Esophagus muscularis mucosa (tissue), 4 donors: Measurements from ENCODE around the gene ABHD17A. TPM values are rescaled to one million over a fixed set of nuclear protein-coding genes. Genes with fewer than 3 reads are reported as not detected.

ENCODE experiments used
- DNase-seq: peaks from one replicate; pipeline ENCODE4 v3.0.0-alpha.2; 2017; ENCODE audit errors: extremely low spot score
- H3K27ac ChIP-seq, 4 donors: fragments of 200-600 bp; sonication (generic); replicated peaks in 1 of 4; 1 replicate in 3 of 4; 2 replicates in 1 of 4; pipeline ENCODE4 v1.5.1; 2016 to 2019; ENCODE audit warnings: mild to moderate bottlenecking in 1 of 4
- H3K27me3 ChIP-seq, 4 donors: fragments of 200-600 bp; sonication (generic); one replicate each; pipeline versions ENCODE4 v1.5.1 to v1.6.0; 2016 to 2019
- H3K36me3 ChIP-seq, 4 donors: fragments of 200-600 bp; sonication (generic); one replicate each; pipeline ENCODE4 v1.5.1; 2016 to 2019
- H3K4me1 ChIP-seq, 4 donors: fragments of 200-600 bp; sonication (generic); one replicate each; pipeline ENCODE4 v1.5.1; 2016 to 2019
- H3K4me3 ChIP-seq, 4 donors: fragments of 200-600 bp; sonication (generic); 1 replicate in 2 of 4; 2 replicates in 2 of 4; pipeline ENCODE4 v1.5.1; 2016 to 2019; ENCODE audit warnings: mild to moderate bottlenecking in 4 of 4, moderate library complexity in 1 of 4
- H3K9me3 ChIP-seq, 4 donors: fragments of 200-600 bp; sonication (generic); 1 replicate in 3 of 4; 2 replicates in 1 of 4; pipeline ENCODE4 v1.5.1; 2016 to 2019
- EP300 ChIP-seq: sonication (generic); formaldehyde crosslinking; IDR thresholded peaks from one replicate; pipeline ENCODE4 v1.6.1; 2017; ENCODE audit warnings: antibody characterized with exemption
- POLR2A ChIP-seq: fragments of 450-650 bp; IDR thresholded peaks from one replicate; pipeline ENCODE4 v1.6.1; 2017; ENCODE audit warnings: antibody characterized with exemption, moderate library complexity, mild to moderate bottlenecking, low read depth
- POLR2AphosphoS5 ChIP-seq, 2 donors: sonication (generic); formaldehyde crosslinking; IDR thresholded peaks; one replicate each; pipeline ENCODE4 v1.6.1; 2017; ENCODE audit warnings: antibody characterized with exemption in 2 of 2
- WGBS: methylation state at CpG from one replicate; pipeline ENCODE4 v1.1.5; 2018; 5-methylcytosine and 5-hydroxymethylcytosine counted together
- intact Hi-C: fragments of 100-400 bp; cut with DNase I; formaldehyde crosslinking; loops from one replicate; pipeline ENCODE4 v1.15.1; 2023
- total RNA-seq, 4 donors: library from RNA; depleted of rRNA; stranded (reverse); fragments of >200 nt; gene quantifications; one replicate each; pipeline versions ENCODE4 v1.1.0 to v1.2.1, GENCODE V29; 2016
- TF ChIP-seq, protein P1 (sequence below), 3 experiments: fragments of 200-600 bp in 2 of 3; fragments of 450-650 bp in 1 of 3; sonication (generic) in 2 of 3; IDR thresholded peaks; one replicate each; pipeline ENCODE4 v1.5.1; 2017 to 2019; ENCODE audit warnings: antibody characterized with exemption in 3 of 3, mild to moderate bottlenecking in 2 of 3, moderate library complexity in 1 of 3

Gene ABHD17A
- total RNA-seq, 4 donors from 2014 or later, result 89.7 to 125 (median 102) TPM

DNA sequence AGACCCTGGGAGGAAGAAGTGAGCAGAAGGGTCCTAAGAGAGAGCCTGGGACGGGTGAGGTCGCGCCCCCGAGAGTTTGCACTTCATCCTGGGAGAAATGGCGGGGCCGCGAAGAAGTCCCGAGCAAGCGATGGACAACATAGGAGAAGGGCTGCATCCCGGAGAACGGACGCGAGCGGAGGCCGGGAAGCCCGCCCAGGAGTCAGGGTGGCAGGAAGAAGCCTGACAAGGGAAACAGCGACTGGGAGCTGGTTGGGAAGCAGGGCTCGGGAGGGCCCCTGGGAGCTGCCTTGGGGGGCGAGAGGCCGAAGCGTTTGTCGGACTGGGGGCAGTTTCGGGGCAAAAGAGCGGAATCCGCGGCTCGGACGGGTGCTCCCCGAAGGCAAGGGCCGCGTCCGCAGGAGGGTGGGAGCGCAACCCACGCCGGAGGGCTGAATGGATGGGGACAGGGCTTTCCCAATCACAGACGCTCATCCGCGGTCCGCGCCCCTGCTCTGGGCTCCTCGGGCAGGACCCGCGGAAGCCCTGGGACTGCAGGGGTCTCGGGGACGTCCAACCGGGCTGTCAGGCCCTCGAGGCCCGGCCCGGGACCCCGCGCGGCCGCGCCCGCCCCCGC lies 469 bp downstream of the ABHD17A start:
- peak overlapping the region; percentile 75 to 91 (median 86) for H3K27ac ChIP-seq
- H3K27me3 ChIP-seq, result no peaks in the 10 kb centered on the region
- no peak for TF ChIP-seq EP300
- TF ChIP-seq POLR2AphosphoS5 (IDR thresholded peaks at IDR 0.05), result no peak
- TF ChIP-seq, protein P1, sequence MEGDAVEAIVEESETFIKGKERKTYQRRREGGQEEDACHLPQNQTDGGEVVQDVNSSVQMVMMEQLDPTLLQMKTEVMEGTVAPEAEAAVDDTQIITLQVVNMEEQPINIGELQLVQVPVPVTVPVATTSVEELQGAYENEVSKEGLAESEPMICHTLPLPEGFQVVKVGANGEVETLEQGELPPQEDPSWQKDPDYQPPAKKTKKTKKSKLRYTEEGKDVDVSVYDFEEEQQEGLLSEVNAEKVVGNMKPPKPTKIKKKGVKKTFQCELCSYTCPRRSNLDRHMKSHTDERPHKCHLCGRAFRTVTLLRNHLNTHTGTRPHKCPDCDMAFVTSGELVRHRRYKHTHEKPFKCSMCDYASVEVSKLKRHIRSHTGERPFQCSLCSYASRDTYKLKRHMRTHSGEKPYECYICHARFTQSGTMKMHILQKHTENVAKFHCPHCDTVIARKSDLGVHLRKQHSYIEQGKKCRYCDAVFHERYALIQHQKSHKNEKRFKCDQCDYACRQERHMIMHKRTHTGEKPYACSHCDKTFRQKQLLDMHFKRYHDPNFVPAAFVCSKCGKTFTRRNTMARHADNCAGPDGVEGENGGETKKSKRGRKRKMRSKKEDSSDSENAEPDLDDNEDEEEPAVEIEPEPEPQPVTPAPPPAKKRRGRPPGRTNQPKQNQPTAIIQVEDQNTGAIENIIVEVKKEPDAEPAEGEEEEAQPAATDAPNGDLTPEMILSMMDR (IDR thresholded peaks at IDR 0.05), result no peak
- TF ChIP-seq POLR2A, result no peak
- intact Hi-C loops, result no loop called here
- no peaks in the 10 kb centered on the region for H3K9me3 ChIP-seq
- H3K4me1 ChIP-seq, result peaks cover 40 to 57% (median 51%) of the 10 kb centered on the region in 4 donors
- no peak for DNase-seq
- peaks cover 0 to 16% (median 10%) of the 10 kb centered on the region in 4 donors for H3K36me3 ChIP-seq
- WGBS, result under 1% methylated on average over 26 of the region's 56 CpGs
- peak overlapping the region; percentile 65 to 88 (median 72) for H3K4me3 ChIP-seq

DNA sequence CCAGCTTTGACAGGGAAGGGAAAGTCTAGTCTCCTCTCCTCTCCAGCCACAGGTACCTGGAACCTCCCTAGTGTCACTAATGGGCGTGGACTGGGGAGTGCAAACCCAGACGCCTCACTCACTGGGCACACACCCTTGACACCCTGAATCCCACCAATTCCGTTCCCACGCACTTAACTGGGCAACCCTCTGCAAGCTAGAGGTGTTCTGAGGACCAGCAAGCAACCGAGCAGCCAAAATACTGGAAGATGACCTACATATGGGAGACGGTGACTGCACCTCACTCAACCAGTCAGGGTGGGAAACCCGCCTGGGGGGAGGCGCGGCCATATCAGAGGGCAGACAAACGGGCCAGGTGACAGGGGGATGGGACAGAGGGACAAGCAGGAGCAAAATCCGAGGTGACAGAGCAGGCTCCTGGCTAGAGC lies 991 bp downstream of the ABHD17A start:
- Histone ChIP-seq H3K36me3 (peaks cover 0 to 18% (median 11%) of the 10 kb centered on the region in 4 donors), H3K4me3 (peak overlapping the region; percentile 65 to 88 (median 72)), H3K4me1 (peaks cover 40 to 58% (median 51%) of the 10 kb centered on the region in 4 donors), H3K27me3 (no peaks in the 10 kb centered on the region), H3K9me3 (no peaks in the 10 kb centered on the region), H3K27ac (peak overlapping the region; percentile 75 to 91 (median 86))
- DNase-seq, result no peak
- no peak for TF ChIP-seq POLR2A
- no peak for TF ChIP-seq POLR2AphosphoS5 (IDR thresholded peaks at IDR 0.05)
- no peak for TF ChIP-seq EP300
- TF ChIP-seq, protein P1 (IDR thresholded peaks at IDR 0.05), result no peak
- intact Hi-C loops, result no loop called here
- WGBS, result 0% methylated on average over 6 of the region's 11 CpGs

DNA sequence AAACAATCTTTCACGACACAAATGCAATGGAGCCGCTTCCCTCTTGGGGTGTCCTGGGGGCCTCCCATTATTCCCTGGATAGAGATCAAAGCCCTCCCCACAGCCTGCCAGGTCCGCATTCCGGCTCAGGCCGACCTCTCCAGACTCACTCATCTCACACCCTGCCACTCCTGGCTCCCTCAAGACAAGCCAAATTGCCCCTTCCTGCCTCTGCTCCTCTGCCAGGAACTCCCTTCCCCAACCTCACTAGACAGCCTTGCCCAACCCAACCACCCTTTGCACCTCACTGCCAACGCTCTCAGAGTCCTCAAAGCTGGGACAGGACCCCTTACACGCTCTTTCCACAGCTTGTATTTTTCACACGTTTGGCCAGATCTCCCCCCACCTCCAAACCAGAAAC lies 1.5 kb downstream of the ABHD17A start:
- Histone ChIP-seq H3K4me3 (peak overlapping the region; percentile 65 to 88 (median 72)), H3K27ac (peak overlapping the region; percentile 75 to 91 (median 86)), H3K36me3 (peaks cover 0 to 20% (median 13%) of the 10 kb centered on the region in 4 donors), H3K27me3 (no peaks in the 10 kb centered on the region), H3K9me3 (no peaks in the 10 kb centered on the region), H3K4me1 (peaks cover 40 to 58% (median 51%) of the 10 kb centered on the region in 4 donors)
- 19% methylated on average over 8 of the region's 8 CpGs for WGBS
- DNase-seq, result no peak
- intact Hi-C loops, result no loop called here
- TF ChIP-seq POLR2AphosphoS5 (IDR thresholded peaks at IDR 0.05) (no peak), POLR2A (no peak), EP300 (no peak)
- TF ChIP-seq, protein P1 (IDR thresholded peaks at IDR 0.05), result no peak

DNA sequence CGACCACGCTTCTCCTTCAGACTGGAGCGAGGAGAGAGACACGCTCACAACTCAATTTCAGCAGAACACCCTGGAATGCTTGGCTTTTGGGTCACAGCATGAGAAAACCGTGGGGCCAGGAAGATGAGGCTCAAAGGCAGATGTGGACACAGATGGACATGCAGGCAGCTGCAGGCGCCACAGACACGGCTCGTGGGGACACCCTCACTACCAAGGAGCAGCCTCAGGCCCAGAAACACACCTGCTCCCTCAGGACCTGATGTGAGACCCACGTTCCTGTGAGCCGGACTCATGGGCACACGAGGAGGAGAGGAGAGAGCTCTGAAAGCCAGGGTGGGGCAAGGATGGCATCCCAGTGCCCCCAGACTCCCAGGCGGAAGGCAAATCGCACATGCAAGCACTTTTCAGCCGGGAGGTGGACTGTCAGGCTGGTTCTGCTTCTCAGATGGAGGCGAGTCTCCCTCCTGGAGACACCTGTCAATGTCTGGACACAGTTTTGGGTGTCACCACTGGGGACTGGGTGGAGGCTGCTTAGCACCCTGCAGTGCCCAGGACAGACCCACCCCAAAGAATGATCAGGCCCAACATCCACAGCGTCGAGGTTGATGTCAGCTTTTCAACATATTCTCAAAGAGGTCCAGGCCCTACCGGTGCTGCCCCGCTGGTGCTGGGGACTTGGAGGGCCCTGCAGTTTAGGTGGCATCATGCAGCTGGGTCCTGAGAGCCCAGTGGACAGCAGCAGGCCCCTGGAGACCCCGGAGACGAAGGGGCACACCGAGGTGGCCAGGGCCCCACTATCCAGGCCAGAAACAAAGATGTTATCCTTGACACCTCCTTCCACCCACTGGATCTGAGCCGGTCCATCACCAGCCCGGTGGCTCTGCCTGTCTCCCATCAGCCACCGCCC lies 2.3 kb downstream of the ABHD17A start:
- Histone ChIP-seq H3K4me3 (peak overlapping the region; percentile 65 to 88 (median 72)), H3K4me1 (peaks cover 40 to 58% (median 51%) of the 10 kb centered on the region in 4 donors)
- 66% methylated on average over 16 of the region's 25 CpGs for WGBS

More for the DNA sequence above, 2.3 kb downstream of the ABHD17A start:
- peaks cover 0 to 25% (median 13%) of the 10 kb centered on the region in 4 donors for H3K36me3 ChIP-seq
- intact Hi-C loops, result no loop called here
- H3K27ac ChIP-seq, result peak overlapping the region; percentile 75 to 91 (median 86)
- H3K27me3 ChIP-seq, result no peaks in the 10 kb centered on the region
- DNase-seq, result no peak
- no peak for TF ChIP-seq POLR2AphosphoS5 (IDR thresholded peaks at IDR 0.05)
- TF ChIP-seq POLR2A, result no peak
- no peak for TF ChIP-seq EP300
- TF ChIP-seq, protein P1 (IDR thresholded peaks at IDR 0.05), result no peak
- H3K9me3 ChIP-seq, result no peaks in the 10 kb centered on the region
